KG1 (cell line): Measurements from ENCODE around the gene EHF.
"Not testable (repeated sequence)": the region's sequence is repeated elsewhere in the genome, so short reads cannot be mapped to it uniquely, and the experiment has no call there.

Experiments used
- DNase-seq: peaks from one replicate; lab custom pipeline; 2025; lab: John Stamatoyannopoulos, UW

The EHF gene

DNA sequence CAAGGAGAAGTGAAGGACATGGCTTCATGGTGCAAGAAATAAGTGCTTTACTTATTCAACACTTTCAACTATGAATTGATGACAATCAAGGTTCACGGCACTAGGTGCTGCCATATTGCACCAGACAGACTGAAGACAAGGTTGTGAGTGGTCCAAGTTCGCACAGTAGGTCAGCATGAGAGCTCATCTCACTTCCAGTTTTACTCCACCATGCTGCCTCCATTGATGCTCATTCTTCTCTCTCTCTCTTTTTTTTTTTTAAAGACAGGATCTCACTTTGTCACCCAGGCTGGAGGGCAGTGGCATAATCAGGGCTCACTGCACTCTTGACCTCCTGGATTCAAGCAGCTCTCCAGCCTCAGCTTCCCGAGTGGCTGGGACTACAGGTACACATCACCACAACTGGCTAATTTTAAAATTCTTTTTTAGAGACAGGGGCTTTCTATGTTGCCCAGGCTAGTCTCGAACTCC, 47.7 kb downstream of the EHF start:
- DNase-seq, result no peak

- no peak for DNase-seq
Observed at GRCh38 chr11:34669458-34669857, 48.6 kb downstream of the EHF start.

GRCh38 chr11:34671117-34671516, 50.2 kb downstream of the EHF start:
- DNase-seq, result no peak

- DNase-seq, result no peak
Observed at GRCh38 chr11:34671946-34672345, 51.1 kb downstream of the EHF start.

- DNase-seq, result no peak
Observed at GRCh38 chr11:34674038-34674437, 53.1 kb downstream of the EHF start.

- DNase-seq, result no peak
Observed at GRCh38 chr11:34676227-34676626, 55.3 kb downstream of the EHF start.

DNA sequence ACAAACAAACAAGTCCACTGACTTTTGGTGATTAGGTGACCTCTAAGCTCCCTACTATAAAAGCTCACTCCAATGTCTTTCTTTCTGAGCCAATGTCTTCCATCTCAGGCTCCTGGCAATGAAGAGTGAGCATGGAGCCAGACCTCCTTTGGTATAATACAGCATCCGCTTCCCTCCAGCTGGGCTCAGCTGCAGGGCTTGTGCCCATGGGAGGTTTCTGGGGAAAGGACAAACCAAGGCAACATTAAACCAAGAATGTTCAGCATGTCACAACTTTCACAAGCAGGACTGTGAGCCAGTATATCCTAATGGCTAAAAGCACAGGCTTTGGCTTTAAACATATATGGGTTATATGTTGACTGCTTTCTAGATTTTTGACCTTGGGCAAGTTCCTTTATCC, 58.8 kb downstream of the EHF start:
- DNase-seq, result no peak

DNA sequence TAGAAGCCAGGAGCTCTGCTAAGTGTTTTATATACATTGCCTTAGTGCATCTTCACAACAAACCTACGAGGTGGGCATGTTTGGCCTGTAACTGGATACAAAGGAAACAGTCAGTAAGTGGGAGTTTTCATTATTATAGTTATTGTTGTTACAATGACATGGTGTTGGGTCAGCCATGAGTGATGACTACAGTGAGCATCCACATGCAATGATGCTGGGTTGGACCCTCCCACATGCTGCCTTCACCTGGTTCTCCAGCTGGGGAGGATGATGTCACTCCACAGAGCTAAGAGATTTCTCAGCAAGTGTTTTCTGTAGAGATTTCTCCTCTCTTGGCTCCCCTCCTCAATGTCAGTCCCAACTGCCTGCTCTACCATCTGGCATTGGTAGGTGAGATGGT, 59.3 kb downstream of the EHF start:
- no peak for DNase-seq

- DNase-seq, result no peak
Observed at GRCh38 chr11:34680918-34681586, 60.2 kb downstream of the EHF start.

DNA sequence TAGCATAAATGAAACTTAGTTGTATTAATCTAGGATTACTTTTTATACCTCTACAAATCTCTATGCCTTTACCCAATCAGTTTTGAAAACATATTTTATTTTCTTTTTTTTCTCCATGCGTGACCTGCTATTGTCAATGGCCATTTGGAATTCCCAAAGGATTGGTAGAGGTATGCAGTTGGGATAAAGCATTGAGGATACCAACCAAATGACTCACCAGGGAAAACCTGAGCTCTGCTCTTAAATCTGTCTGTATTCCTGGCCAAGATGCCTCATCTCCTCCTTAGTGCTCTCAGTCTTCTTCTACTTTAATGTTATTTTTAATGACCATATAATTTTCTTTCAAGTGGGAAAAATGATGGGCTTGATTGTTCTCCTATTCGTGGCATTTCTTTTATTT, 61.9 kb downstream of the EHF start:
- DNase-seq, result no peak

DNA sequence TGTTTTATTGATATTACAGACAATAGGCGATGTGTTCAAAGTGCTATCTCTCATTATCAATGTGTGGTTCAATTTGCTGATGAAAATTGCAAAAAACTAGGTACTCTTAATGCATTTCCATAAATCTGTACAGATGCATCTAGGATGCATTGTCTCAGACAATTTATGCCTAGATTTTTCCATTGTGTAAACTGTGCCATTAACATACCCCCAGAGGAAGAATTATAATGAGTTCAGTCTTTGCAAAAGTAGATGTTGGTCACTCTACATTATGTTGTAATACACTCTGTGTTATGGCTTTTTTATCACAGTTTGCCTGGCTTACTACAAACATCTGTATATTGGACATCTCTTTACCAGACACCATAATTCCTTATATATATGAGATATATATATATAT, 62.5 kb downstream of the EHF start:
- DNase-seq, result no peak

DNA sequence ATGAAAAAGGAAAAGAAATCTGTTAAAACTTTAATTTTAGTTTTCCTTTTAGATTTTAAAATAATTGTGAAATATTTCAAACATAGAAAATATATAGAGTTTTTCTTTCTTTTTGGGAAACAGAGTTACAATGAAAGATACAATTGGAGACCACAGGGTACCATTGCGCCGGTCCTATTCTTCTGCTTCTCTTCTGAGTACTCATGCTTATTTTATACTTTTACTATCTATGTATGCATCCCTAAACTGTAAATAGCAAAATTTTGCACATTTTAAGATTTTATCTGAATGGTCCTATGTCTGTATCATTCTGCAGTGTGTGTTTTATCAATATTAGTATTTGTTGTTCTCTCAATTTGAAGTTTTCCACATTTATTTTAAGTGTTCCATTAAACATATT, 65.0 kb downstream of the EHF start:
- DNase-seq, result no peak

DNA sequence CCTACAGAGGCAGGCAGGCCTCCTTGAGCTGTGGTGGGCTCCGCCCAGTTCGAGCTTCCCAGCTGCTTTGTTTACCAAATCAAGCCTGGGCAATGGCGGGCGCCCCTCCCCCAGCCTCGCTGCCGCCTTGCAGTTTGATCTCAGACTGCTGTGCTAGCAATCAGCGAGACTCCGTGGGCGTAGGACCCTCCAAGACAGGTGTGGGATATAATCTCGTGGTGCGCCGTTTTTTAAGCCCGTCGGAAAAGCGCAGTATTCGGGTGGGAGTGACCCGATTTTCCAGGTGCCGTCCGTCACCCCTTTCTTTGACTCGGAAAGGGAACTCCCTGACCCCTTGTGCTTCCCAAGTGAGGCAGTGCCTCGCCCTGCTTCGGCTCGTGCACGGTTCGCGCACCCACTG, 71.4 kb downstream of the EHF start:
- DNase-seq, result not testable (repeated sequence)

DNA sequence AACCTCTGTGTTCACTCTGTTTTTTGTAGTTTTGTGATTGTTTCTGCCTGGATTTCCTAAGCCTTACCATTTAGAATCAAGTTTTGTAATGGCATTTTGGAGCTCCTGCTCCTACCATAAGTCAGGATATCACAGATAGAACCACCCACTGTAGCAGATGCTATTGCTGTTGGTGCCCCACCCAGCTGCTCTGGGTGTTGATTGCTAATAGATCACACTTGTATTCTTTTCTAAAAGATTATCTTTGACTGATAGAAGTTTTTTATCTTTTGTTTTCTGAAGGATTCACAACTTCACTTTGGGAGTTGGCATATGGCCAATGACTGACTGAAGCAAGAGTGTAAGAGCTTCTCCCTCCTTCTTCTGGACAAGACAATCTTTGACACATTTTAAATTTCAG, 76.0 kb downstream of the EHF start:
- DNase-seq, result no peak

DNA sequence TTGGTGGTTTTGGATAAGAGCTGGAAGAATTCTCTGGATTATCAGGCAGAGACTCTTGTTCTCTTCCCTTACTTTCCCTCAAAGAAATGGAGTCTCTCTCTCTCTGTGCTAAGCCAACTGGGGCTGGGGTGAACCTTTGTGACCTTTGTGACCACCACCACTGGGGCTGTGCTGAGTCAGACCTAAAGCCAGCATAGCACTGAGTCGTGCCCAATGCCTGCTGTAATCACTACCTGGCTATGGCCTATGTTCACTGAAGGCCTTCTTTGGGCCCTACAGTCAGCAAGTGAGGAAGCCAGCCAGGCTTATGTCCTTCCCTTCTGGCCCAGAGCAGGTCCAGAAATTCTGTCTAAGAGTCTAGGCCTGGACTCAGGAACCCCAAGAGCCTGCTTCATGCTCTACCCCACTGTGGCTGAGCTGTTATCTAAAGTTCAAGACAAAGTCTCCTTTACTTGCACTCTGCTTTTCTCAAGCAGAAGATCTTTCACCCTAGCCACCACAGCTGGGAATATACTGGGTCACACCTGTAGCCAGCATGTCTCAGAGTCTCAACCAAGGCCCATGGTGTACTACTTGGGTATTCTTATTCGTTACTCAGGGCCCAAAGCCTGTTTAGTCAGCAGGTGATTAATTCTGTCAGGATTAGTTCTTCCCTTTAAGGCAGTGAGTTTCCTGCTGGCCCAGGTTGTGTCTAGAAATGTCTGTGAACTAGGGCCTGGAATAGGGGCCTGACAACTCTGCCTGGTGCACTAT, 86.0 kb downstream of the EHF start:
- DNase-seq, result no peak

DNA sequence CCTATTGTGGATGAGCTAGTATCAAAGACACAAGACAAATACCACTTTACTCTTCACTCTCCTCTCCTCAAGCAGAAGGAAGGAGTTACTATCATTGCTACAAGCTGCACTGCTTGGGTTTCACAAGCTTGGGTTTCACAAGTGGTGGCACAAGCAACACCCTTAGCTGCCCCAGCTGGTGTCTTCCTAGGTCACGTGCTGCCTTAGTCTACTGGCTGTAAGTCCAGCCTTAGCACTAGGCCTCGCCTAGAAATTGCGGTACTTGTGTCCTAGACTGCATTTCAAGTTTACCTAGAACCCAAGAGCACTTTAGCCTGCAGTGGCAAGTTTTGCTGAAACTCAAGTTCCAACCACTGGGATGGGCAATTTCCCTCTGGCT, 86.6 kb downstream of the EHF start:
- DNase-seq, result no peak
